ENCODE data around the gene NSUN4.

GRCh38 chr1:46401154-46401913 is 60.7 kb downstream of the NSUN4 start:
- TF ChIP-seq CTCF (IDR thresholded peaks at IDR 0.05), result no peak
- no peak for TF ChIP-seq POLR2AphosphoS5 (IDR thresholded peaks at IDR 0.05)
- no peak for TF ChIP-seq POLR2A (IDR thresholded peaks at IDR 0.05)
